Measurements from ENCODE around the gene MRPL11. TPM values are rescaled to one million over a fixed set of nuclear protein-coding genes. Genes with fewer than 3 reads are reported as not detected.

The MRPL11 gene
- 49.4 TPM for total RNA-seq

DNA sequence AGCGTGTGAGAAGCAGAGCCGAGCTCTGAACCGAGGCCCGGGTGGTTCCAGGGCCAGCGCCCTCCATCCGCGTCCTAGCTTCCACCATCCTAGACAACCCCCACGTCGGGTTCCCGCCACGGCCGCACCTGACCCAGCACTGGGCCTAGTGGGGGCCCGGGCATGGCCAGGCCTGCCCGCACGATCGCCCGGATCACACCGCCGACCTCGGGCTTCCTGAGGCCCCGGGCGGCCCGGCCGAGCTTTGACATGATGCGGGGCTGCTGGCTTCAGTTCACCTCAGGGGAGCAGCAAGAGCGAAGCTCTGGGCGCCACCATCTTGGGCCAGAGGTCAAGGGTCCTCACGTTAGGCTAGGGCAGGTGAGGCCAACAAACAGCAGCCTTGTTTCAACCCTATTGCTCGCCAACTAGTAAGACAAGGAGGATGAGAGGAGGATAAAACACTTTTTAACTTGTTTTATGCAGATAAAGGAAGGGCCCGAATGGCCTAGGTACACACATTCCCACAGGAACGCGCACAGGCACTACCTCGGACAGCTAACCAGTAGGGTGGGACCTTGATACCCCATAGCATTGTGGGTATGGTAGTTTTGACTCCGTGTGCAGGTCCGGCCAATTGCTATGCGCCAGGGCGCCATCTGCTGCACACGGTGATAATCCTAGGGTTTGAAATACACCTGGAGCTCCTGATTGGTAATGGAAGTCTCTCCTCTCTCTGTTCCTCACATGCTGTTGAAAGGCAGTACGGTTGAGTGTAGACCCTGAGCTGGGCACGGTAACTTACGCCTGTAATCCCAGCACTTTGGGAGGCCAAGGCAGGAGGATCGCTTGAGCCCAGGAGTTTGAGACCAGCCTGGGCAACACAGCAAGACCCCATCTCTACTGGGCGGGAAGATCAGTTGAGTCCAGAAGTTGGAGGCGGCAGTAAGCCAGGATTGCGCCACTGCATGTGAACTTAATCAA is at the start of gene MRPL11:
TSS of gene MRPL11 (minus strand) at position 345 of the 963 bp plus-strand sequence. CDS start at position 251, 94 bp downstream.
- no peak for TF ChIP-seq POLR2A (IDR thresholded peaks at IDR 0.05)
- TF ChIP-seq POLR2AphosphoS5 (IDR thresholded peaks at IDR 0.05; ENCODE audit: insufficient read depth in 1 of 2, low read depth in 1 of 2) = peak; percentile 69 to 97
- TF ChIP-seq, protein P1, sequence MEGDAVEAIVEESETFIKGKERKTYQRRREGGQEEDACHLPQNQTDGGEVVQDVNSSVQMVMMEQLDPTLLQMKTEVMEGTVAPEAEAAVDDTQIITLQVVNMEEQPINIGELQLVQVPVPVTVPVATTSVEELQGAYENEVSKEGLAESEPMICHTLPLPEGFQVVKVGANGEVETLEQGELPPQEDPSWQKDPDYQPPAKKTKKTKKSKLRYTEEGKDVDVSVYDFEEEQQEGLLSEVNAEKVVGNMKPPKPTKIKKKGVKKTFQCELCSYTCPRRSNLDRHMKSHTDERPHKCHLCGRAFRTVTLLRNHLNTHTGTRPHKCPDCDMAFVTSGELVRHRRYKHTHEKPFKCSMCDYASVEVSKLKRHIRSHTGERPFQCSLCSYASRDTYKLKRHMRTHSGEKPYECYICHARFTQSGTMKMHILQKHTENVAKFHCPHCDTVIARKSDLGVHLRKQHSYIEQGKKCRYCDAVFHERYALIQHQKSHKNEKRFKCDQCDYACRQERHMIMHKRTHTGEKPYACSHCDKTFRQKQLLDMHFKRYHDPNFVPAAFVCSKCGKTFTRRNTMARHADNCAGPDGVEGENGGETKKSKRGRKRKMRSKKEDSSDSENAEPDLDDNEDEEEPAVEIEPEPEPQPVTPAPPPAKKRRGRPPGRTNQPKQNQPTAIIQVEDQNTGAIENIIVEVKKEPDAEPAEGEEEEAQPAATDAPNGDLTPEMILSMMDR (IDR thresholded peaks at IDR 0.05) = peak; percentile 23 to 91 (median 25)
- Histone ChIP-seq H3K4me3 (peak within 1 kb of the TSS; percentile 68 to 97), H3K4me1 (peaks cover 11% of the 10 kb centered on the region), H3K27me3 (no peaks in the 10 kb centered on the region), H3K27ac (peak within 1 kb of the TSS; percentile 87), H3K36me3 (peaks cover 0 to 14% of the 10 kb centered on the region in 2 donors), H3K9me3 (no peaks in the 10 kb centered on the region)
- intact Hi-C loops (cut with DNase I) = no loop called here
- DNase-seq (ENCODE audit: extremely low spot score in 2 of 2) = no peak

DNA sequence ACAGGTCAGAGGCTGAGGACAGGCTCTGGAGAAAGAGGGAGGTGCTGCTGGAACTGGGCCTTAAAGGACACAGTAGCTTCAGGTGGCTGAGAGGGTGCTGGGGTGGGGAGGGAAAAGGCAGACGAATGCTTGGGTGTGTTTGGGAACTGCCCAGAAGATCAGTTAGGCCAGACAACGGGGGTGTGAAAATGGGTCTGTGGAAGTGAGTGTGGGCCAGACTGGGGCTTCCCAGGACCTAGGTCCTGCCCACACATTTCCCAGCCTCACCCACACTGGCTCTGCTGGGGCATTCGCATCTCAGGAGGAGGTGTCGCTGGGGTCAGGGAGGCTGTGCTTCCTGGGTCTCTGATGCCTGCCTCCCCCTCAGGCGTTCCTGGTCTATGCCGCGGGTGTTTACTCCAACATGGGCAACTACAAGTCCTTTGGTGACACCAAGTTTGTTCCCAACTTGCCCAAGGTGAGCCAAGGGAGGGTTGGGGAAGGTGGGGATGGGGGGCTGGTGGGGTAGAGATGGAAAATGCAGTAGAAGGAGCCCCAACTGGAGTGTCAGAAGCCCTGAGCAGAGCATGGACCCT is 46.2 kb upstream of the MRPL11 start:
- Histone ChIP-seq H3K4me3 (no peak overlapping the region), H3K4me1 (peaks cover 9% of the 10 kb centered on the region), H3K27ac (no peak overlapping the region), H3K27me3 (no peaks in the 10 kb centered on the region), H3K36me3 (peaks cover 0 to 9% of the 10 kb centered on the region in 2 donors), H3K9me3 (no peaks in the 10 kb centered on the region)
- intact Hi-C loops (cut with DNase I) = no loop called here
- no peak for TF ChIP-seq POLR2AphosphoS5 (IDR thresholded peaks at IDR 0.05; ENCODE audit: insufficient read depth in 1 of 2, low read depth in 1 of 2)
- TF ChIP-seq POLR2A (IDR thresholded peaks at IDR 0.05) = no peak
- TF ChIP-seq, protein P1 (IDR thresholded peaks at IDR 0.05) = no peak
- DNase-seq (ENCODE audit: extremely low spot score in 2 of 2) = no peak

DNA sequence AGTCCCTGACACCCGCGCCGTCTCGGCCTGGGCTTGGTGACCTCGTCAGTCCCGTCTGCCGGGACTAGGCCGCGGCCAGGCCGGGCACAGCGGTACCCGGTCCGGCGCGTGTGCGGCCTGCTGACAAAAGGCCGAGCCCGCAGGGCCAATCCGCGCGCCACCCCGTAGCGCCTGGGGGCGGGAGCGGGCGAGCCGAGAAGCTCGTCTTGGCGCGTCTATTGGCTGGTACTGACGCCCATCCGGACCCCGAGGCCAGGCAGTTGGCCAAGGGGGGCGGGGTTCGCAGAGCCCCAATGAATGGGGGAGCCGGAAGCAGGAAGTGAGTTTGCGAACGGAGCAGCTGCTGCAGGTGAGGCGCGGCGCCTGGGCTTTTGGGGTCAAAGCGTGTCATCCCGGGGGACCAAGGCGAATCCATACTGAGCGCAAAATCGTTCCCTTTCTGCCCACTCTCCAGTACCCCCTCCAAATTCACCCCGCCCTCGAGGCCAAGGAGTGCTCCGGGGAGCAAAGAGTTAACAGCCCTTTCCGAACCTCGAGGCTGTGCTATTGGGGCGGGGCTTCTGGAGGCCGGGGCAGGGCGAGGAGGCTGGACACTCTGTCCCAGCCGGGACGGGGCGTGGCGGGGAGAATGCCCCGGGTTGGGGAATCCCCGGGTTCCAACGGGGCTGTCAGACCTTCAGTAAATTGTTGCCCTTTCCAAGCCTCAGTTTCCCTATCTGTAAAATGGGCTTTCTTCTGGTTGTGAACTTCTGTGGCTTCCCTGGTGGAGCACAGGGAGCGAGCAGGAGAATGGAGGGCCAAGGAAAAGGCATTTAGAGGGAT is 41.7 kb upstream of the MRPL11 start, which contains the start of gene DPP3:
TSS of gene DPP3 (plus strand) at position 318 of the 822 bp plus-strand sequence. CDS start 1,767 bp downstream, outside the sequence.
- H3K27me3 ChIP-seq = no peaks in the 10 kb centered on the region
- H3K36me3 ChIP-seq = no peaks in the 10 kb centered on the region
- H3K4me1 ChIP-seq = peaks cover 26% of the 10 kb centered on the region
- DNase-seq (ENCODE audit: extremely low spot score in 2 of 2) = peak in 1 of 2 donors; percentile 97
- intact Hi-C loops (cut with DNase I) = no loop called here
- peak within 1 kb of the TSS; percentile 82 for H3K27ac ChIP-seq
- no peaks in the 10 kb centered on the region for H3K9me3 ChIP-seq
- TF ChIP-seq, protein P1 (IDR thresholded peaks at IDR 0.05) = peak in 1 of 3 experiments; percentile 18
- TF ChIP-seq POLR2AphosphoS5 (IDR thresholded peaks at IDR 0.05; ENCODE audit: insufficient read depth in 1 of 2, low read depth in 1 of 2) (peak; percentile 83 to 97), POLR2A (IDR thresholded peaks at IDR 0.05) (peak; percentile 38 to 86)
- peak within 1 kb of the TSS; percentile 74 to 77 for H3K4me3 ChIP-seq

DNA sequence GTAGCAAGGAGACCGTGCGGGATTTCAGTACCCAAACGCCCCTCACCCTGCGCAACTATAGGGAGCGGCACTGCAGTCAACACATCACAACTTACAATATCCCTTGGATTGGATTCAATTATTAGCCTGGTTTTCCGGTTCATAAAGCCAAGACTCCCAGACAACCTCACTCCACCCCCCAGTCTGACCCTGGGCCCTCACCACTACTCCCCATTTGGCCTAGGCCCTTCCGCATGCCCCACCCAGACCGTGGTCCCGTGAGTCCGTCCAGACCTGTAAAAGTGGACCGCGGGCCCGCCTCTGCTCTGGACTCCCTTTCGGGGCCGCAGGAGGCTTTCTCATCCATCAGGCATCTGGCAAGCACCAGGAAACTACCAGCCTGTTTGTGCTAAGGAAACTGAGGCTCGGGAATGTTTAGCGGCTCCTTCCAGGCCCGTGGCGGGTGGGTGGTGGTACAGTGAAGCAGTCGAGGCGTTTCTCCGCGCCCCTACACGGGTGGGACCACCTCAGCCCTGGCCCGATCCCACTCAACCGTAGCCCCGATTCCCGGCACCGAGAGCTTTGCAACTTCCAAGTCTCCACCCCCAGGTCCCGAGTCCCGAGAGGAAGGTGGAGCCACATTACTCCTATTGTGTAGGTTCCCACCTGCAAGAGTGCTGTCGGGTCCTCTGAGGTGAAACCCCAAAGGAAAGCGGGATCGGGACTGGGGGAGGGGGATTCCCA is 40.9 kb upstream of the MRPL11 start:
- peak overlapping the region; percentile 82 for H3K27ac ChIP-seq
- TF ChIP-seq, protein P1 (IDR thresholded peaks at IDR 0.05) = no peak
- no peak for TF ChIP-seq POLR2A (IDR thresholded peaks at IDR 0.05)
- no peak for TF ChIP-seq POLR2AphosphoS5 (IDR thresholded peaks at IDR 0.05; ENCODE audit: insufficient read depth in 1 of 2, low read depth in 1 of 2)
- no peaks in the 10 kb centered on the region for H3K27me3 ChIP-seq
- no peaks in the 10 kb centered on the region for H3K9me3 ChIP-seq
- no peaks in the 10 kb centered on the region for H3K36me3 ChIP-seq
- peak overlapping the region; percentile 74 to 77 for H3K4me3 ChIP-seq
- intact Hi-C loops (cut with DNase I) = no loop called here
- H3K4me1 ChIP-seq = peaks cover 26% of the 10 kb centered on the region
- peak in 1 of 2 donors; percentile 94 for DNase-seq (ENCODE audit: extremely low spot score in 2 of 2)

Measured in vagina (tissue), 2 donors.